HG02759 (cell line): Measurements from ENCODE around the gene GSN.

Experiments used
- ATAC-seq: cut with Tn5 transposase; IDR thresholded peaks from one replicate; pipeline ENCODE4 v1.9.1; 2021; ENCODE audit warnings: mild to moderate bottlenecking, moderate library complexity; ENCODE audit not compliant: unreplicated experiment

GSN gene

GRCh38 chr9:121368745-121369144 lies 100.8 kb downstream of the GSN start:
- no peak for ATAC-seq

- ATAC-seq: peak; percentile 55
These were observed 101.8 kb downstream of the GSN start, which contains the start of gene STOM for GRCh38 chr9:121369595-121370265. Gene STOM (minus strand): TSS chr9:121370250. CDS start chr9:121370187, 63 bp downstream.

GRCh38 chr9:121371495-121372061 lies 103.6 kb downstream of the GSN start:
- ATAC-seq: no peak

DNA sequence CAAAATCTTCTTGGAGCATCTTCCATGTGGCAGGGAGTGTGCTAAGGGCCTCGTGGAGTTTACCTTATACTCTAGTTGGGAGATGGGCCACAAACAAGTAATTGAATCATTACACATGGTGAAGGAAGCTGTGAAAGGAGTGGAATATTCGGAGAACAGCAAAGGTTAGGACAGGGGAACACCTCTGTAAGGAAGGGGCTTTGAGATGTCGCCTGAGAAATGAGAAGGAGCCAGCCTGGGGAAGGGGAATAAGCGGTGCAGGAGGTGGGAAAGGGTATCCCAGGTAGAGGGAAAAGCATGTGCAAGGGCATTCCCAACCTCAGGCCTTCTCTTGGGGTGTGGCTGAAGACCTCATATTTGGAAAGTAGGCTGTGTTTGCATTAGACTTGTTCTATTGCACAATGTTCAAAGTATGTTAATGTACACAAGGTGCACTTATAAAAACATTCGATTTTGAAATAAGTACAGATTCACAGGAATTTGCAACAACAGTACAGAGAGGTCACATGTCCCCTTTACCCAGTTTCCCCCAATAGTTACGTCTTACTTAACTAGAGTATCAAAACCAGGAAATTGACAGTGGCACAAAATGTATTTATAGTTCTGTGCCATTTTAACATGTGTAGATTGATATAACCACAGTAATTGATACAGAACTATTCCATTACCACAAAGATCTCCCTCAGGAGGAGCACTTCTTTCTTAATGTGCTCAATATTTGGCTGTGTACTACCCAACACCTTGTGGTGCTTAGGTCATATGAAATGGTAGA lies 104.5 kb downstream of the GSN start:
- no peak for ATAC-seq

- ATAC-seq: no peak
These were observed 105.2 kb downstream of the GSN start for GRCh38 chr9:121373011-121373729.

DNA sequence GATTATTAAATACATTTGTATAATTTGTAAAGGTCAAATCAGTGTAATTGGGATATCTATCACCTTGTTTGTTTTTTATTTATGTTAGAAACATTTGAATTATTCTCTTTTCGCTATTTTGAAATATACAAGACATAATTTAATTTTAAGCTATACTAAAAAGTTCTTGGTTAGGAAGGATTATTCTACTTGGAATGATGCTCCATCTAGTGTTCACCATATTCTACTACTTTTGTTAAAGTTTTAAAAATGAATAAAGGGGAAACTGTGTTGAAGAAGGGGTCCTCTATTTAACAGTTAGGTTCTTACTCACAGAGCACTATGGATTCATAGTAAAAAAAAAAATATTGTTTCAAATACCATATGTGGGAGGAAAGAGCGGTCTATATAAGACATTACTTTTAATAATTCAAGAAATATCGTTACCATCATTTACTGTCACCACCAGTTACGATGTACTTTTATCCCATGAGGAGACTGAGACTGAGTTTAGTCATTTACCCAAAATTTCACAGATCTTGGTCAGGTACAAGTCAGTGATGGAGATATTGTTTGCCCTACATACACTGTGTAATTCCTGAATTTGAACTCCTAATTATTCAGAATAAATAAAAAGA lies 108.4 kb downstream of the GSN start:
- no peak for ATAC-seq

GRCh38 chr9:121380846-121381245 lies 112.9 kb downstream of the GSN start:
- ATAC-seq: no peak
